ENCODE results near the gene PGLYRP3.

Gene PGLYRP3

GRCh38 chr1:153253076-153253475 is 59.7 kb downstream of the PGLYRP3 start:
- no peak for DNase-seq (ENCODE audit: low spot score)
- no peak overlapping the region for H3K4me3 ChIP-seq
- no peak overlapping the region for H3K27ac ChIP-seq
- TF ChIP-seq, protein P1, sequence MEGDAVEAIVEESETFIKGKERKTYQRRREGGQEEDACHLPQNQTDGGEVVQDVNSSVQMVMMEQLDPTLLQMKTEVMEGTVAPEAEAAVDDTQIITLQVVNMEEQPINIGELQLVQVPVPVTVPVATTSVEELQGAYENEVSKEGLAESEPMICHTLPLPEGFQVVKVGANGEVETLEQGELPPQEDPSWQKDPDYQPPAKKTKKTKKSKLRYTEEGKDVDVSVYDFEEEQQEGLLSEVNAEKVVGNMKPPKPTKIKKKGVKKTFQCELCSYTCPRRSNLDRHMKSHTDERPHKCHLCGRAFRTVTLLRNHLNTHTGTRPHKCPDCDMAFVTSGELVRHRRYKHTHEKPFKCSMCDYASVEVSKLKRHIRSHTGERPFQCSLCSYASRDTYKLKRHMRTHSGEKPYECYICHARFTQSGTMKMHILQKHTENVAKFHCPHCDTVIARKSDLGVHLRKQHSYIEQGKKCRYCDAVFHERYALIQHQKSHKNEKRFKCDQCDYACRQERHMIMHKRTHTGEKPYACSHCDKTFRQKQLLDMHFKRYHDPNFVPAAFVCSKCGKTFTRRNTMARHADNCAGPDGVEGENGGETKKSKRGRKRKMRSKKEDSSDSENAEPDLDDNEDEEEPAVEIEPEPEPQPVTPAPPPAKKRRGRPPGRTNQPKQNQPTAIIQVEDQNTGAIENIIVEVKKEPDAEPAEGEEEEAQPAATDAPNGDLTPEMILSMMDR (IDR thresholded peaks at IDR 0.05) = no peak

- no peak overlapping the region for H3K4me3 ChIP-seq
- no peak for DNase-seq (ENCODE audit: low spot score)
- TF ChIP-seq, protein P1 (IDR thresholded peaks at IDR 0.05) = no peak
- no peak overlapping the region for H3K27ac ChIP-seq
Measured at GRCh38 chr1:153251988-153252387, 60.8 kb downstream of the PGLYRP3 start.

- H3K27ac ChIP-seq = no peak overlapping the region
- TF ChIP-seq, protein P1 (IDR thresholded peaks at IDR 0.05) = no peak
- H3K4me3 ChIP-seq = no peak overlapping the region
- no peak for DNase-seq (ENCODE audit: low spot score)
Measured at GRCh38 chr1:153251562-153251961, 61.2 kb downstream of the PGLYRP3 start.

- TF ChIP-seq, protein P1 (IDR thresholded peaks at IDR 0.05) = no peak
- no peak for DNase-seq (ENCODE audit: low spot score)
- no peak overlapping the region for H3K4me3 ChIP-seq
- H3K27ac ChIP-seq = no peak overlapping the region
Measured at GRCh38 chr1:153251087-153251486, 61.7 kb downstream of the PGLYRP3 start.

GRCh38 chr1:153250166-153250565 is 62.6 kb downstream of the PGLYRP3 start:
- TF ChIP-seq, protein P1 (IDR thresholded peaks at IDR 0.05) = no peak
- no peak for DNase-seq (ENCODE audit: low spot score)
- Histone ChIP-seq H3K27ac (no peak overlapping the region), H3K4me3 (no peak overlapping the region)

DNA sequence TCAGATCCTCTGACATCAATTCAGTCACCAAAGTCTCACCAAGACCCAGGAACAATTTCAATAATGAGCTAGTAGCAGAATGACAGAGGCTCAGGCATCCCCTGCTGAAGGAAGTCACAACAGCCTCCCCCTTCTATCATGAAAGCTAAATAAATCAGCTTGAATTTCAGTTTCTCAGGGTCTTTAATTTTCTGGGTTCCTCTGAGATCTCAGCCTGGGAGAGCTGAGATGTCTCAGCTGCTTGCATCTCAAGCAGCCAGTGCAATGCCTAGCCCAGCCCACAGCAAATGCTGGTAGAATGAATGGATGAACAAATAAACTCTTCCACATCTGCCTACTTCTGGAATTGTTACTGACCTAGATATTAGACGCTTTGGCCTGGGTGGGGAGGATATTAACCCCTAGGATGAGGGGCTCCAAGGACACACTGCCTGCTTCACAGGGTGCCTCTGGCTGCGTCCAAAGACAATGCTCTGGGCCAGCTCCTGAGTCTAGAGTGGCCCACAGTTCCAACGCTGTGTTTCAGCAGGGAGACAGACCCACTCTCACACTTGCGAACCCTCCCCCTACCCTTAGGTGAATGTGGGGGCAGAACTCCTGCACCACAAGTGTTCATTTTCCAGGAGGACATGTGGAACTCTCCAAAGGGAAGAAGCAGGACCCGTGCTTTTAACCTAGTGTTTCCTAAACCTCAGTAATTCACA is 64.4 kb downstream of the PGLYRP3 start:
- TF ChIP-seq, protein P1 (IDR thresholded peaks at IDR 0.05) = no peak
- Histone ChIP-seq H3K4me3 (no peak overlapping the region), H3K27ac (no peak overlapping the region)
- DNase-seq (ENCODE audit: low spot score) = no peak
